Vagina (tissue), 2 donors: ENCODE data around the gene EBF3.

Experiments
- CTCF ChIP-seq, 3 experiments: fragments of 450-650 bp in 2 of 3; fragments of 200-600 bp in 1 of 3; sonication (generic) in 1 of 3; IDR thresholded peaks; one replicate each; pipeline ENCODE4 v1.5.1; 2017 to 2019; ENCODE audit warnings: antibody characterized with exemption in 3 of 3, mild to moderate bottlenecking in 2 of 3, moderate library complexity in 2 of 3
- POLR2A ChIP-seq, 2 donors: fragments of 450-650 bp; IDR thresholded peaks; one replicate each; pipeline ENCODE4 v1.6.1; 2017; ENCODE audit warnings: antibody characterized with exemption in 2 of 2, mild to moderate bottlenecking in 2 of 2, moderate library complexity in 2 of 2
- POLR2AphosphoS5 ChIP-seq, 2 donors: sonication (generic); formaldehyde crosslinking; IDR thresholded peaks; one replicate each; pipeline ENCODE4 v1.9.0; 2017; ENCODE audit warnings: antibody characterized with exemption in 2 of 2, mild to moderate bottlenecking in 2 of 2, low read depth in 1 of 2; ENCODE audit not compliant: insufficient read depth in 1 of 2

- TF ChIP-seq CTCF (IDR thresholded peaks at IDR 0.05) (no peak), POLR2A (IDR thresholded peaks at IDR 0.05) (no peak), POLR2AphosphoS5 (IDR thresholded peaks at IDR 0.05; ENCODE audit: insufficient read depth in 1 of 2, low read depth in 1 of 2) (no peak)
Observed at GRCh38 chr10:129958148-129958628, 5.9 kb downstream of the EBF3 start.
